Panc1 (cell line): Measurements from ENCODE around the gene GAST.

Source experiments
- CTCF ChIP-seq: fragments of 450-650 bp; IDR thresholded peaks from 2 replicates; pipeline ENCODE4 v1.5.1; 2017; ENCODE audit warnings: mild to moderate bottlenecking
- POLR2AphosphoS5 ChIP-seq: IDR thresholded peaks from 2 replicates; pipeline ENCODE4 v1.6.1; 2012; ENCODE audit warnings: mild to moderate bottlenecking, low read depth, low read length, moderate library complexity
- SIN3A ChIP-seq: IDR thresholded peaks from 2 replicates; pipeline ENCODE4 v1.6.1; 2012; ENCODE audit warnings: low read depth, mild to moderate bottlenecking, low read length, moderate library complexity, borderline replicate concordance; ENCODE audit not compliant: insufficient read depth

- no peak for TF ChIP-seq CTCF
- peak; percentile 97 for TF ChIP-seq POLR2AphosphoS5
- TF ChIP-seq SIN3A = peak; percentile 33; the same call in 1 of the 2 replicates
Measured at GRCh38 chr17:41688641-41689496, 23.3 kb upstream of the GAST start, which contains the start of gene EIF1.
